Mammary epithelial cell (primary cell): ENCODE measurements around the gene PAK3.

ENCODE experiments used
- CTCF ChIP-seq, 2 donors: IDR thresholded peaks in 1 of 2; conservative IDR thresholded peaks in 1 of 2; 2 replicates each; pipeline ENCODE4 v1.5.1; 2011 to 2012; ENCODE audit warnings: inconsistent platforms in 2 of 2, low read length in 2 of 2, mild to moderate bottlenecking in 2 of 2, control low read depth in 1 of 2, low read depth in 1 of 2; ENCODE audit not compliant: insufficient read depth in 1 of 2; ENCODE audit errors: extremely low read depth in 1 of 2
- EZH2 ChIP-seq: IDR thresholded peaks from 2 replicates; pipeline ENCODE4 v1.6.1; 2012; ENCODE audit warnings: low read length, inconsistent platforms, borderline replicate concordance

- TF ChIP-seq CTCF (conservative IDR thresholded peaks at IDR 0.05 in 1 of 2, IDR thresholded peaks at IDR 0.05 in 1 of 2; ENCODE audit: extremely low read depth in 1 of 2, insufficient read depth in 1 of 2, low read depth in 1 of 2, low read length in 2 of 2) (no peak), EZH2 (no peak)
Measured at GRCh38 chrX:111200327-111200726, 104.3 kb downstream of the PAK3 start.
